NCI-H187 (cell line): Measurements from ENCODE around the gene PDXDC1.
A peak's percentile ranks its signal among the peaks of the same experiment; 100 is the strongest.
"Not testable (repeated sequence)": the region's sequence is repeated elsewhere in the genome, so short reads cannot be mapped to it uniquely, and the experiment has no call there.

Source experiments
- DNase-seq, 2 experiments: peaks; one replicate each; lab custom pipeline; 2025; lab: John Stamatoyannopoulos, UW

The PDXDC1 gene

GRCh38 chr16:14974656-14975417 is at the start of gene PDXDC1:
TSS of gene PDXDC1 (plus strand) at chr16:14975026. CDS start at chr16:14975200, 174 bp downstream.
- DNase-seq, result peak; percentile 89 to 92

GRCh38 chr16:14928064-14928714 is 46.6 kb upstream of the PDXDC1 start:
- DNase-seq, result not testable (repeated sequence)

GRCh38 chr16:14929176-14929575 is 45.6 kb upstream of the PDXDC1 start:
- not testable (repeated sequence) for DNase-seq

- DNase-seq, result not testable (repeated sequence)
Measured at GRCh38 chr16:14930246-14930645, 44.6 kb upstream of the PDXDC1 start.

- DNase-seq, result not testable (repeated sequence)
Measured at GRCh38 chr16:14930971-14931370, 43.9 kb upstream of the PDXDC1 start.

GRCh38 chr16:14932581-14933375 is 42.0 kb upstream of the PDXDC1 start:
- DNase-seq, result not testable (repeated sequence)

- DNase-seq, result not testable (repeated sequence)
Measured at GRCh38 chr16:14937143-14937542, 37.7 kb upstream of the PDXDC1 start, which contains the start of gene NPIPA1. TSS of gene NPIPA1 (plus strand) at chr16:14937443. CDS start at chr16:14937443, 0 bp downstream.

- not testable (repeated sequence) for DNase-seq
Measured at GRCh38 chr16:14937994-14938393, 36.8 kb upstream of the PDXDC1 start.

GRCh38 chr16:14942686-14943085 is 32.1 kb upstream of the PDXDC1 start:
- DNase-seq, result not testable (repeated sequence)

- DNase-seq, result no peak
Measured at GRCh38 chr16:14955546-14956231, 19.1 kb upstream of the PDXDC1 start.

- DNase-seq, result no peak
Measured at GRCh38 chr16:14957576-14958322, 17.1 kb upstream of the PDXDC1 start.

- DNase-seq, result no peak
Measured at GRCh38 chr16:14958323-14958600, 16.6 kb upstream of the PDXDC1 start.

- DNase-seq, result no peak
Measured at GRCh38 chr16:14958970-14959369, 15.9 kb upstream of the PDXDC1 start.

- DNase-seq, result peak; percentile 40 to 42
Measured at GRCh38 chr16:14961405-14962186, 13.2 kb upstream of the PDXDC1 start.

- no peak for DNase-seq
Measured at GRCh38 chr16:14963281-14964173, 11.3 kb upstream of the PDXDC1 start.

- DNase-seq, result no peak
Measured at GRCh38 chr16:14965328-14965727, 9.5 kb upstream of the PDXDC1 start.

GRCh38 chr16:14969795-14970194 is 5.0 kb upstream of the PDXDC1 start:
- DNase-seq, result not testable (repeated sequence)

- not testable (repeated sequence) for DNase-seq
Measured at GRCh38 chr16:14971621-14972228, 3.1 kb upstream of the PDXDC1 start.

- not testable (repeated sequence) for DNase-seq
Measured at GRCh38 chr16:14973785-14974322, 972 bp upstream of the PDXDC1 start.
